Psoas muscle (tissue), 8 donors: ENCODE results near the gene POLN. TPM values are rescaled to one million over a fixed set of nuclear protein-coding genes. Genes with fewer than 3 reads are reported as not detected.

Source experiments
- ATAC-seq, 4 donors: fragments of 200-7000 bp; cut with Tn5 transposase; one replicate each; pipeline ENCODE4 v1.9.1; 2020; ENCODE audit warnings: moderate library complexity in 3 of 4, mild to moderate bottlenecking in 2 of 4
- DNase-seq, 2 donors: peaks; one replicate each; pipeline ENCODE4 v3.0.0-alpha.2; 2020
- H3K27ac ChIP-seq: fragments of 200-600 bp; one replicate; pipeline ENCODE4 v1.8.0; 2022
- H3K27me3 ChIP-seq, 3 donors: fragments of 200-600 bp in 1 of 3; one replicate each; pipeline versions ENCODE4 v1.6.1 to v1.8.0; 2013 to 2022; ENCODE audit warnings: low read length in 2 of 3, mild to moderate bottlenecking in 2 of 3, moderate library complexity in 1 of 3; ENCODE audit not compliant: insufficient read depth in 3 of 3
- H3K36me3 ChIP-seq, 2 donors: fragments of 200-600 bp in 1 of 2; one replicate each; pipeline versions ENCODE4 v1.6.1 to v1.8.0; 2013 to 2022; ENCODE audit warnings: low read depth in 1 of 2, mild to moderate bottlenecking in 1 of 2, moderate library complexity in 1 of 2; ENCODE audit not compliant: insufficient read depth in 1 of 2
- H3K4me1 ChIP-seq: fragments of 200-600 bp; one replicate; pipeline ENCODE4 v1.8.0; 2022
- H3K4me3 ChIP-seq: fragments of 200-600 bp; one replicate; pipeline ENCODE4 v1.8.0; 2022; ENCODE audit warnings: mild to moderate bottlenecking
- H3K9me3 ChIP-seq: fragments of 200-600 bp; one replicate; pipeline ENCODE4 v1.8.0; 2022
- CTCF ChIP-seq: fragments of 200-600 bp; IDR thresholded peaks from one replicate; pipeline ENCODE4 v1.8.0; 2022; ENCODE audit warnings: antibody characterized with exemption
- WGBS, 3 donors: extraction: QIAGEN DNeasy Blood & Tissue Kit; methylation state at CpG; one replicate each; pipeline versions ENCODE4 v1.1.6 to v1.1.7; 2013; 5-methylcytosine and 5-hydroxymethylcytosine counted together
- intact Hi-C, 2 donors: fragments of 100-400 bp; cut with DNase I; formaldehyde crosslinking; loops; one replicate each; pipeline versions ENCODE4 v1.11.0 to v1.14.2; 2022
- polyA plus RNA-seq, 3 donors: library from polyadenylated mRNA; stranded (reverse); fragments of 200-250 nt; gene quantifications; one replicate each; pipeline ENCODE4 v1.2.3, GENCODE V29; 2013
- total RNA-seq, 4 donors: library from RNA; stranded (reverse); fragmentation: NEBNext Ultra II Directional in 2 of 4; extraction: Animal tissue kit (Norgen Biotek cat#: 25700) in 2 of 4; gene quantifications; one replicate each; pipeline versions ENCODE4 v1.2.1 to v1.2.4, GENCODE V29; 2021 to 2023
- donor health status: healthy with polysubstance abuse.
- donor health status: DM: no; HTN: no; CAD: no; lungs with moderate emphysema.
- donor health status: Bipolar disorder and iron deficiency.
- donor health status: healthy.
- donor health status: DM: yes; HTN: yes; CAD: no.
- donor health status: DM: no; HTN: no; CAD: no.
- donor health status: DM: no; HTN: no; CAD: no.
- donor health status: DM: yes; HTN: yes; CAD: no.

The POLN gene
- total and polyA plus RNA-seq, 7 donors: 0.44 to 3.0 (median 0.95) TPM

DNA sequence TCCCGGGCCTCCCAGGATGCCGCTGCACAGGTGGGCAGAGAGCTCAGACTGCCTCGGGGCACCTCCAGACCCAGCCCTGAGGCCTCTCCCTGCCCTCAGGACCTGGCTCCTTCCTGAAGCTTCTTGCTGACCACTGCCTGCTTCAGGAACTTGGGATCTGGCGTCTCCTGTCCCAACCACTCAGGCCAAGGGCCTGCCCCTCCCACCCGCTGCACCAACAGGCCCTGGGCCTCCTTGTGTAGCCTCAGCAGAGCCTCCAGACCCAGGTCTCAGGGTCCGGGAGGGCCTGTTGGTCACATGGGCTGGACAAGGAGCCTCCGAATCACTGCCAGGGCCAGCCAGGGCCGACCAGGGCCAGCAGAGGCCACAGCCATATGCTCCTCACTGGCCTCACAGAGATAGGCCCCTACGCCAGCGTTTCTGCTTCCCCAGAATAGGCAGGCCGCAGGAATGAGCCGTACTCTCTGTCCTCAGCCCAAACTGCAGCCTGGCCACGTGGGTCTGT, 17.2 kb upstream of the POLN start:
- ATAC-seq (no peak), DNase-seq (peak; percentile 15 to 54)
- TF ChIP-seq CTCF: no peak
- Histone ChIP-seq H3K9me3 (no peaks in the 10 kb centered on the region), H3K4me3 (peak overlapping the region; percentile 99), H3K27ac (peak overlapping the region; percentile 94), H3K4me1 (peaks cover 60% of the 10 kb centered on the region), H3K27me3 (no peaks in the 10 kb centered on the region), H3K36me3 (peaks cover 0 to 38% of the 10 kb centered on the region in 2 donors)
- intact Hi-C loops: no loop called here
- WGBS, 3 donors: 45 to 75% (median 49%) methylated on average over 11 to 13 of the region's 13 CpGs

- Histone ChIP-seq H3K27ac (peak overlapping the region; percentile 60), H3K4me1 (peaks cover 62% of the 10 kb centered on the region), H3K27me3 (no peaks in the 10 kb centered on the region), H3K9me3 (no peaks in the 10 kb centered on the region), H3K36me3 (peaks cover 0 to 45% of the 10 kb centered on the region in 2 donors), H3K4me3 (peak overlapping the region; percentile 99)
- intact Hi-C loops: no loop called here
- 79 to 84% (median 81%) methylated on average over 17 to 18 of the region's 18 CpGs for WGBS, 3 donors
- no peak for TF ChIP-seq CTCF
- DNase-seq (peak; percentile 14 to 50), ATAC-seq (no peak)
These were observed 16.4 kb upstream of the POLN start for GRCh38 chr4:2258091-2259035.

GRCh38 chr4:2257361-2258081, 15.6 kb upstream of the POLN start:
- 66 to 77% (median 74%) methylated on average over 14 of the region's 14 CpGs for WGBS, 3 donors
- ATAC-seq: no peak
- no peak for TF ChIP-seq CTCF
- no peaks in the 10 kb centered on the region for H3K27me3 ChIP-seq
- H3K27ac ChIP-seq: peak overlapping the region; percentile 60
- H3K4me3 ChIP-seq: no peak overlapping the region
- peaks cover 60% of the 10 kb centered on the region for H3K4me1 ChIP-seq
- DNase-seq: peak; percentile 13 to 49
- peaks cover 0 to 53% of the 10 kb centered on the region in 2 donors for H3K36me3 ChIP-seq
- intact Hi-C loops: no loop called here
- no peaks in the 10 kb centered on the region for H3K9me3 ChIP-seq

GRCh38 chr4:2256781-2257191, 14.9 kb upstream of the POLN start:
- H3K27ac ChIP-seq: peak overlapping the region; percentile 60
- intact Hi-C loops: no loop called here
- H3K27me3 ChIP-seq: no peaks in the 10 kb centered on the region
- no peak overlapping the region for H3K4me3 ChIP-seq
- peaks cover 0 to 59% of the 10 kb centered on the region in 2 donors for H3K36me3 ChIP-seq
- 40 to 55% (median 48%) methylated on average over 12 of the region's 12 CpGs for WGBS, 3 donors
- H3K4me1 ChIP-seq: peaks cover 60% of the 10 kb centered on the region
- no peak for TF ChIP-seq CTCF
- ATAC-seq (peak in 3 of 4 donors; percentile 41 to 61 (median 58)), DNase-seq (peak; percentile 42 to 80)
- no peaks in the 10 kb centered on the region for H3K9me3 ChIP-seq
